Muscle layer of colon (tissue), 2 donors: Measurements from ENCODE around the gene APLP2.

ENCODE experiments used
- H3K27ac ChIP-seq: one replicate; pipeline ENCODE4 v1.7.0; 2013; ENCODE audit warnings: low read depth, mild to moderate bottlenecking, low read length, moderate library complexity
- H3K27me3 ChIP-seq, 2 donors: one replicate each; pipeline ENCODE4 v1.7.0; 2013; ENCODE audit warnings: low read length in 2 of 2, mild to moderate bottlenecking in 2 of 2; ENCODE audit not compliant: insufficient read depth in 2 of 2, control insufficient read depth in 1 of 2
- H3K36me3 ChIP-seq: one replicate; pipeline ENCODE4 v1.7.0; 2013; ENCODE audit warnings: mild to moderate bottlenecking, low read length; ENCODE audit not compliant: insufficient read depth
- H3K4me1 ChIP-seq: one replicate; pipeline ENCODE4 v1.7.0; 2013; ENCODE audit warnings: mild to moderate bottlenecking, low read length; ENCODE audit not compliant: insufficient read depth
- H3K4me3 ChIP-seq, 2 donors: one replicate each; pipeline ENCODE4 v1.7.0; 2013; ENCODE audit warnings: low read length in 2 of 2, low read depth in 1 of 2, mild to moderate bottlenecking in 1 of 2, moderate library complexity in 1 of 2
- H3K9ac ChIP-seq: one replicate; pipeline ENCODE4 v1.7.0; 2013; ENCODE audit warnings: low read length
- H3K9me3 ChIP-seq: one replicate; pipeline ENCODE4 v1.7.0; 2013; ENCODE audit warnings: mild to moderate bottlenecking, low read length
- donor health status: abdominal sarcoma.
- donor health status: Adenocarcinoma of cecum.

Gene APLP2

DNA sequence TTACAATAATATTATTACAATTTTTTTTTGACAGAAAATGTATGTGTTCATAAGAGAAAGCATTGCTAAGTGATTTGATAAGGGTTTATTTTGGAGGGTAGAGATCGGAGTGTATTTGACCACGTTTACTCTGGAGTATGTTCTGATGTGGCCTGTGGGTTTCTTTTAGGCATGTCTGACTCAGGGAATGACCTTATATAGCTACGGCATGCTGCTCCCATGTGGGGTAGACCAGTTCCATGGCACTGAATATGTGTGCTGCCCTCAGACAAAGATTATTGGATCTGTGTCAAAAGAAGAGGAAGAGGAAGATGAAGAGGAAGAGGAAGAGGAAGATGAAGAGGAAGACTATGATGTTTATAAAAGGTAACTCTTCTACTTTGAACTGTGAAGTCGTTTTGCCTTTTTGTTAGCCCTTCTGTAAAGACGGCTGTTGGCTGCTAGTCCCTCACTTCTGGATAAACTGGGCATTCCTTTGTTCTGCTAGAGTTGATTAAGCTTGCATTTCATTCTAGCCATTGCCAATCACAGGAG lies 51.8 kb downstream of the APLP2 start:
- peaks cover 5% of the 10 kb centered on the region for H3K4me1 ChIP-seq
- H3K36me3 ChIP-seq: peaks cover 37% of the 10 kb centered on the region
- no peaks in the 10 kb centered on the region for H3K9me3 ChIP-seq
- H3K4me3 ChIP-seq: no peak overlapping the region
- H3K27me3 ChIP-seq: no peaks in the 10 kb centered on the region
- no peak overlapping the region for H3K9ac ChIP-seq
- H3K27ac ChIP-seq: no peak overlapping the region

DNA sequence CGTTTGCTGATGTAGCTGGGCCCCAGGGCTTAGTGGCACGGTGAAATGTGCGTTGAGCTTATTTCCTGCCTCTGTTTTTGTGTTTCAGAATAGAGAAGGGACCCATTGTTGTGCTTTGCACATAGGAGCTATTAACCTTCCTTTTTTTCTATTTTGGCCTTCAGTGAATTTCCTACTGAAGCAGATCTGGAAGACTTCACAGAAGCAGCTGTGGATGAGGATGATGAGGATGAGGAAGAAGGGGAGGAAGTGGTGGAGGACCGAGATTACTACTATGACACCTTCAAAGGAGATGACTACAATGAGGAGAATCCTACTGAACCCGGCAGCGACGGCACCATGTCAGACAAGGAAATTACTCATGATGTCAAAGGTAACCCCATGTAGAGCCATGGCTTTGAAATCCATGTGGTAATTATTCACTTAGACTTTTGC lies 52.5 kb downstream of the APLP2 start:
- H3K27ac ChIP-seq: no peak overlapping the region
- no peaks in the 10 kb centered on the region for H3K27me3 ChIP-seq
- H3K9ac ChIP-seq: no peak overlapping the region
- H3K4me3 ChIP-seq: no peak overlapping the region
- H3K36me3 ChIP-seq: peaks cover 40% of the 10 kb centered on the region
- H3K9me3 ChIP-seq: no peaks in the 10 kb centered on the region
- H3K4me1 ChIP-seq: peaks cover 5% of the 10 kb centered on the region

DNA sequence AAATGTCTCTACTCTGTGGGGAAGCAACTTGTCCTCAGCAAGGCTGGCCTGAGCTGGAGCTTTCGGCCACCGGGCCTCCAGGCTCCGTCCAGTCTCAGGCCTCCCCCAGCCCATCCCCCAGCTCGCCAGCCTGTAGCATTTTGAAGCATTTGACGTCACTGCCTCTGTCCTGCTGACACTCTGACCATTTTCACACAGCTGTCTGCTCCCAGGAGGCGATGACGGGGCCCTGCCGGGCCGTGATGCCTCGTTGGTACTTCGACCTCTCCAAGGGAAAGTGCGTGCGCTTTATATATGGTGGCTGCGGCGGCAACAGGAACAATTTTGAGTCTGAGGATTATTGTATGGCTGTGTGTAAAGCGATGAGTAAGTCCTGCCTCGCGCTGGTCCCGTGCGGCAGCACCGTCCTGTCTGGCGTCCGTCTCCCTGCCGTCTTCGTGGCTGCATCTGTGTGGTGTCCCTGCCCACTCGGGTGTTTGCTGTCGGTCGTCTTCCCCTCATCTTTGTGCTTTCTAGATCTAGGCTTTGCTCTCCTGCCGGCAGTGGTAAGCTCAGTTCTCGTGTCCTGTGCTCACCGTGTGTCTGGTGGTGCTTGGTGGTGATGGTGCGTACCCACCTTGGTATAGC lies 53.8 kb downstream of the APLP2 start:
- Histone ChIP-seq H3K27ac (no peak overlapping the region), H3K4me1 (peaks cover 5% of the 10 kb centered on the region)

DNA sequence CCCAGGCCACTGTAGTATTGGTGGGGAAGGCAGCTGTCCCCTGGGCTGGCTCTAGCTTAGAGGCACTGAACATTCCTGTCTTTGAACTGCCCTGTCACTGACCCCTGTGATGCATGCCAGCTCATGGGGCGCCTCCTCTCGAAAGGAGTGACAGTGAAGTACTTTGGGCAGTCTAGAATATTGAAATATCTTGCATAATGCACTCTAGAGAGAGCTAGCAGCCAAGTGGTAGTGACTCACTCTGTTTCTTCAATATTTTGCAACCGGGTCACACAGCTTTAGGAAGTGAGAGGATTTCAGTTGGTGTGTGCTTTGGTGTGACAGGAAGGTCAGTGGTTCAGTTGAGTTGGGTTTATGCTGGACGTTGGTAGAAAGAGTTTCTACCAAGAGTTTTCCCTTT lies 54.4 kb downstream of the APLP2 start:
- Histone ChIP-seq H3K36me3 (peaks cover 57% of the 10 kb centered on the region), H3K4me1 (peaks cover 5% of the 10 kb centered on the region), H3K9ac (no peak overlapping the region), H3K9me3 (no peaks in the 10 kb centered on the region), H3K4me3 (no peak overlapping the region), H3K27ac (no peak overlapping the region), H3K27me3 (no peaks in the 10 kb centered on the region)

More for the DNA sequence above, 53.8 kb downstream of the APLP2 start:
- Histone ChIP-seq H3K36me3 (peaks cover 52% of the 10 kb centered on the region), H3K4me3 (no peak overlapping the region), H3K9me3 (no peaks in the 10 kb centered on the region), H3K9ac (no peak overlapping the region), H3K27me3 (no peaks in the 10 kb centered on the region)

DNA sequence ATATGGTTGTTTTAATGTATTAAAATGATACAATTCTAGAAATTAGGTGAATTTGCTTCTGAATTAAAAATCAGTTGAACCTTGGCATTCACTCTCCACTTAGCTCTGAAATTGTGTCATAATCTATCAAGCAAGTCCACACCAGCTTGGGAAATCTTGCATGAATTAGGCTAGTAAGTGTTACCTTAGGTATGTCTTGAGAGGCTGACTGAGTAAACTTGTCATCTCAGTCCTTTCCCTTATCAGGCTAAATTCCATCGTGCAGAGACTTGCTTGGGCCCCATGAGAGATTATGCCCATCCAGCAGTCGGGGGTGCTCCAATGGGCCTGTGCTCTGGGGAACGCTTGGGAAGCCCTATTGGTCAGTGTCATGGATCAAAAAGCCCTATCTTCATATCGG lies 55.9 kb downstream of the APLP2 start:
- H3K27ac ChIP-seq: no peak overlapping the region
- peaks cover 5% of the 10 kb centered on the region for H3K4me1 ChIP-seq
- no peak overlapping the region for H3K9ac ChIP-seq
- no peaks in the 10 kb centered on the region for H3K27me3 ChIP-seq
- peaks cover 69% of the 10 kb centered on the region for H3K36me3 ChIP-seq
- no peaks in the 10 kb centered on the region for H3K9me3 ChIP-seq
- no peak overlapping the region for H3K4me3 ChIP-seq

DNA sequence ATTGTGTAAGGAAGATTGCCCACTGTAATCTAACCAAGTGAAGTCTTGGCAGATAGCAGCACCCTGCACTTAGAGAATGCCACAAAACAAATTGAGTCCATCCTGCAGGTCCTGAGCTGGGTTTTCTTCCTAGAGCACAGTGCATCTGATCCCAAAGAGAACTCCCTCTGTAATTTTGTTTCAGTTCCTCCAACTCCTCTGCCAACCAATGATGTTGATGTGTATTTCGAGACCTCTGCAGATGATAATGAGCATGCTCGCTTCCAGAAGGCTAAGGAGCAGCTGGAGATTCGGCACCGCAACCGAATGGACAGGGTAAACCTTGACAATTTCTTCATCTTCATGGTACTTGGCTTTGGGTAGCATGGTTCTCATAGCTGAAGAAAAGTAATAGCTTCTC lies 56.8 kb downstream of the APLP2 start:
- Histone ChIP-seq H3K9me3 (no peaks in the 10 kb centered on the region), H3K4me3 (no peak overlapping the region), H3K27ac (no peak overlapping the region), H3K9ac (no peak overlapping the region), H3K27me3 (no peaks in the 10 kb centered on the region), H3K36me3 (peaks cover 78% of the 10 kb centered on the region), H3K4me1 (peaks cover 5% of the 10 kb centered on the region)

DNA sequence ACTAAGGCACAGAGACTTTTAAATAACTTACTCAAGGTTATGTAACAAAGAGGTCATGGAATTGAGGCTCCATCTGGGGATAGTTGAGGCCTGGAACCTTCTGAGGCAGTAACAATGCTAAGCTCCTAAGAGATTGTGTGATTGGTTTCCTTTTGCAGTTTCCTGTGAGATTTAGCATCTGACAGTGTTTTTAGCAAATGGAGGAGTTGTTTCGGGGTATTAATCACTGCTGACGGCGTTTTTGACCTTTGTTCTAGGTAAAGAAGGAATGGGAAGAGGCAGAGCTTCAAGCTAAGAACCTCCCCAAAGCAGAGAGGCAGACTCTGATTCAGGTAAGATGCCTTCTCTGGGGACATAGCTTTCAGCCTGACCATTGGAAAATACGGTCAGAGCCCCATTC lies 57.8 kb downstream of the APLP2 start:
- H3K9ac ChIP-seq: no peak overlapping the region
- no peaks in the 10 kb centered on the region for H3K27me3 ChIP-seq
- peaks cover 76% of the 10 kb centered on the region for H3K36me3 ChIP-seq
- H3K4me1 ChIP-seq: peaks cover 5% of the 10 kb centered on the region
- no peak overlapping the region for H3K4me3 ChIP-seq
- H3K27ac ChIP-seq: no peak overlapping the region
- no peaks in the 10 kb centered on the region for H3K9me3 ChIP-seq

DNA sequence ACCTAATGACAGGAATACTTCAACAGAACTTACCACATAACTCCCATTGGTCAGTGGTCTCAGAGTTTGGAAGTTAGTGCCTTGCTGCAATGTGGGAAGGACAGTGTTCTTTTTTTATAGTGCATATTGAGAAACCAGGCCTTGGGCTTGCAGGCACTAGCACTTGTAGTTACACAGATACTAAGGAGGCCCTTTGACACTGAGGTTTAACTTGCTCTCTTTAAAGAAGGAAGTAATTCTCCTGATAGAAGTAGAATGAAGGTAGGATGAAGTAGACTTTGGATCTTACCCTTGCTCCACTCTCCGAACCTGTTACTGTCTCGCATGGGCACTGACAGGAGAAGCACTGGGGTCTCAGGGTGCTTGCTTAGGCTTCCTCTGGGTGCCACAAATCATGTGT lies 58.9 kb downstream of the APLP2 start:
- Histone ChIP-seq H3K9me3 (no peaks in the 10 kb centered on the region), H3K27ac (no peak overlapping the region), H3K36me3 (peaks cover 76% of the 10 kb centered on the region), H3K9ac (no peak overlapping the region), H3K4me3 (no peak overlapping the region), H3K4me1 (peaks cover 5% of the 10 kb centered on the region), H3K27me3 (no peaks in the 10 kb centered on the region)

DNA sequence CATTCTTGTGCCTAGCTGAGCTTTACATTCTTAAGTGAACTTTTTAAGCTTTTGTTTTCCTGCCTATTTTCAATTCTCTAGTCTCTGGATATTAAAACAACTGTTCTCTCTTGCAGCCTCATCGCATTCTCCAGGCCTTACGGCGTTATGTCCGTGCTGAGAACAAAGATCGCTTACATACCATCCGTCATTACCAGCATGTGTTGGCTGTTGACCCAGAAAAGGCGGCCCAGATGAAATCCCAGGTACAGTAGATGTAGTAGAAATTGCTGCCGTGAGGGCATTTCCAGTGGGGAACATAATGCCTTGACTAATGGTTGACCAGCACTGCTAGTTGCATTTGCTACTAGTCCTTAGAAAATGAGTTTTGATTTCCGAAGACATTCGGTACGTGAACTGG lies 60.2 kb downstream of the APLP2 start:
- H3K27me3 ChIP-seq: no peaks in the 10 kb centered on the region
- peaks cover 75% of the 10 kb centered on the region for H3K36me3 ChIP-seq
- no peaks in the 10 kb centered on the region for H3K9me3 ChIP-seq
- H3K9ac ChIP-seq: no peak overlapping the region
- H3K4me3 ChIP-seq: no peak overlapping the region
- H3K27ac ChIP-seq: no peak overlapping the region
- H3K4me1 ChIP-seq: no peaks in the 10 kb centered on the region

DNA sequence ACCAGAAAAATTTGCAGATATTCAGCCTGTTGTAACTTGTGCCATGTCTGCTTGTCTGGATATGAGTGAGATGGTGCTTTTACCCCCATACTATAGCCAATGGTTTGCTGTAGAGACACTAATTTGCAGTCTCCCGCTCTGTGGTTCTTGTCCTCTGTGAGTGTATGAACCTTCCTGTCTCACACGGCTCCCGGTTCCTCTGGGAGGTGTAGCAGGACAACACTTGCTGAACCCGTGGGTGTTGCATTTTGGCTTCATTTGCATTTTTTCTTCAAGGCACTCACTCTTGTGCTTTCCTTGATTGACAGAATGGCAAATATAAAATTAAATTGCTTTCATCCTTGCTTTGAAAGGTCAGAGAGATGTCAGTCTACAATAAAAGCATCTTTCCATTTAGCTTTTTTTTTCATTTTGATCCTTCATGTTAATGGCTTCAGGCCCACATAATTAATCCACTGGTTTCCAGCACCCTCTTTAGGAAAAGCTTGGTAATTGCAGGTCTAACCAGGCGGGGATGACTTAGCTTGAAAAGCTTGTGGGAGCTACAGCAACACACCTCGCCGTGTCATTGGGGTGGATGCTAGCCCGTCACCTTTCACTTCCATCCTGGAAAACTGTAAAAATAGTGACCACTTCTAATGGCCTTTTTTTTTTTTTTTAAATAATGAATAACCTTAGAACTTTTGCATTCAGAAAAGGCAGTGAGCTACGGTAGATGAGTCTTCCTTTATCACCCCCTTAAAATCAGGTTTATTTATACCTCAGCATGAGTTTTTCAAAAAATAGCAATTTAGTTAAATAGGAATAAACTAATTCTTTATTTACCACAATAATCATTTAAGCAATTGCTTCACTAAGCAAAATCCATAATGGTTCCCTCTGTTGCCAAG lies 62.5 kb downstream of the APLP2 start:
- H3K27me3 ChIP-seq: no peaks in the 10 kb centered on the region
- no peaks in the 10 kb centered on the region for H3K9me3 ChIP-seq
- no peak overlapping the region for H3K27ac ChIP-seq
- no peak overlapping the region for H3K4me3 ChIP-seq
- no peak overlapping the region for H3K9ac ChIP-seq
- H3K4me1 ChIP-seq: no peaks in the 10 kb centered on the region
- peaks cover 87% of the 10 kb centered on the region for H3K36me3 ChIP-seq

DNA sequence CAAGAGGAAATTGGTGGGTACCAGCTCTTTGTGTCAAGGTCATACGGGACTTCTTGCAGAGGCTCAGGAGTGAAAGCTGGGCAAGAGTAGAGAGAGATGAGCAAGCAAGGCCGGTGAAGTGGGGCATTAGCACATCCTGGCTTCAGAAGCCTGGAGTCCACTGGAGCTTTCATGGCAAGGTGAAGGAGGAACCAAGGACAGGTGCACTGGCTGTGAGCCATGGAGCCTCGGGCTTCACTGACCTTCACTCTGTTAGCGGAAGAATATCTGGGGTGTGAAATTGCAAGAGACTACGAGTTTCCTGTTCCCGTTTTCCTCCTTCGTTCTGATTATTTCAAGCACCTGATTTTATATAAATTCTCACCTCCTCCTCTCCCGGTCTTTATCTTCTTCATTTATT lies 64.0 kb downstream of the APLP2 start:
- H3K36me3 ChIP-seq: peaks cover 78% of the 10 kb centered on the region
- no peak overlapping the region for H3K27ac ChIP-seq
- H3K9ac ChIP-seq: no peak overlapping the region
- H3K9me3 ChIP-seq: no peaks in the 10 kb centered on the region
- H3K4me3 ChIP-seq: no peak overlapping the region
- no peaks in the 10 kb centered on the region for H3K27me3 ChIP-seq
- H3K4me1 ChIP-seq: no peaks in the 10 kb centered on the region
